HG02571 (cell line): Measurements from ENCODE around the gene CNPY3.

Experiments
- ATAC-seq: cut with Tn5 transposase; IDR thresholded peaks from one replicate; pipeline ENCODE4 v1.9.1; 2021; ENCODE audit warnings: mild to moderate bottlenecking, moderate library complexity; ENCODE audit not compliant: unreplicated experiment

The CNPY3 gene

DNA sequence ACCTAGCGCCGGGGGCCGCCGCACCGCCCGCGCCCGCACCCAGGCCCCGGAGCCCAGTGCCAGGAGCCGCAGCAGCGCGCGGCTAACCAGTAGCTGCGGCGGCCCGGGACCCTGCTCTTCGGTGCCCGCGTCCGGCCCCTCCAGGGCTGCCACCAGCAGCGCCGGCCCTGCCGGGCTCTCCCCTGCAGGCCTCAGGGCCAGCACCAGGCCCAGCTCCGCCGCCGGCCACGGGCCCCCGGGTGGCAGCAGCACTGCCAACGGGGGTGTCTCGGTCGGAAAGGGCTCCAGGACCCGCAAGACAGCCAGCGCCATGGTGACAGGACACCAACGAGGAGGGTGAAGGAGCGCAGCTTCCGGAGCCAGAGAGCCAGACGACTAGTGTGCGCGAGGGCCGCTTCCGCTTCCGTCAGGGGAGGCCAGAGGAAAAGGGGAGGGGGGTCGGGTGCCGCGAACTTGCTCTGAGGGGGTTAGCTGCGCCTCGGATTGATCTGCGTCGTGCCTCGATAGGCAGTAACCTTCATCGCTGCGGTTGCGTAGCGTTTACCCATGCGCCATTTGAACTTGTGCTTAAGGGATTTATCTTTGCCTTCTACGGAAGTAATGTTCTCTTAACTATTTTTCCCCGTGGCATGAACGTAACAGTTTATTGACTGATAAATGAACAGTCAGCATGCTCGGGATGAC is 49.7 kb downstream of the CNPY3 start, which contains the start of gene PEX6:
Gene PEX6, minus strand, starts transcription at position 343 of the 684 bp plus-strand sequence. Its CDS starts 31 bp downstream, at position 312.
- peak; percentile 75 for ATAC-seq

DNA sequence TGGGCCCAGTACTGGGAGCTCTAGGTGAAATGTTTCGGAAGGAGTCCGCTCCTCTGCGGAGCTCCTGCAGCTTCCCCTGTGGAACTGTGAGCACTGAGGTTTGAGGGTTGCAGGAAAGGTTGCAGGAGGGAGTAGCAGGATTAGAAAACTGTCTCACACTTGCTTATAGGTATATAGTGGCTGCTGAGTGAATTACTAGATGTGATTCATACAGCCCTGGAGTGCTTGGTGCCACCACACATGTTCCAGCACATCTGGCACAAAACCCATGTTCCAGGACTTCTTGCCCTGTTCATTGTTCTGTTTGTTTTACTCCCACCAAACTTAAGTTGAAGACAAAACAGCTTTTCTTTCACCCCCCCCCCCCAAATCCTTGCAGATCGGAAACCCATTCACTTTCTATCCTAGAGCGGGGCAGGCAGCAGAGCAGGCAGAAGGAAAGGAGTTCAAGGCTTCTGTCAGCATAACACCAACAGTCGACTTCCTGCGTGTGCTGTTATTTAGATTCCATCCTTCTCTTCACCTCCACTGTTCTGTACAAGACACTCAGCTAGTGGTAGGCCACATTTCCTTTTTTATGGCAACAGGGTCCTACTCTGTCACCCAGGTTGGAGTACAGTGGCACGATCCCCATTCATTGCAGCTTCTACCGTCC is 50.4 kb downstream of the CNPY3 start:
- ATAC-seq = no peak

DNA sequence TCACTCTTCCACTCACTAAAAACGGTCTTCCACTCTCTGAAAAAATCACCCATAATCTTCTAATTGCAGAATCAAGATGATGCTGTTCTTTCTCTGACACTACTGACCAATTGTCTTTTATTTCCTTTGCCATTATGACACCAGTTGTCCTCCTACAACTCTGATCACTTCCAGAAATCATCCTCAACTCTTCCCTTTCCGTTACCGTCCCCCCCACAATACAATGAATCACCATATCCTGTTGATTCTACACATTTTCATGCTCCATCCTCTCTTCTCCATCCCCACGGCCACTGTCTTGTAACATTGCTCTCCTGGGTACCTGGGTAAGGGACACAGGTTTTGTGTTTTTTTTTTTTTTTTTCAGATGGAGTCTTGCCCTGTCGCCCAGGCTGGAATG is 52.6 kb downstream of the CNPY3 start:
- no peak for ATAC-seq

DNA sequence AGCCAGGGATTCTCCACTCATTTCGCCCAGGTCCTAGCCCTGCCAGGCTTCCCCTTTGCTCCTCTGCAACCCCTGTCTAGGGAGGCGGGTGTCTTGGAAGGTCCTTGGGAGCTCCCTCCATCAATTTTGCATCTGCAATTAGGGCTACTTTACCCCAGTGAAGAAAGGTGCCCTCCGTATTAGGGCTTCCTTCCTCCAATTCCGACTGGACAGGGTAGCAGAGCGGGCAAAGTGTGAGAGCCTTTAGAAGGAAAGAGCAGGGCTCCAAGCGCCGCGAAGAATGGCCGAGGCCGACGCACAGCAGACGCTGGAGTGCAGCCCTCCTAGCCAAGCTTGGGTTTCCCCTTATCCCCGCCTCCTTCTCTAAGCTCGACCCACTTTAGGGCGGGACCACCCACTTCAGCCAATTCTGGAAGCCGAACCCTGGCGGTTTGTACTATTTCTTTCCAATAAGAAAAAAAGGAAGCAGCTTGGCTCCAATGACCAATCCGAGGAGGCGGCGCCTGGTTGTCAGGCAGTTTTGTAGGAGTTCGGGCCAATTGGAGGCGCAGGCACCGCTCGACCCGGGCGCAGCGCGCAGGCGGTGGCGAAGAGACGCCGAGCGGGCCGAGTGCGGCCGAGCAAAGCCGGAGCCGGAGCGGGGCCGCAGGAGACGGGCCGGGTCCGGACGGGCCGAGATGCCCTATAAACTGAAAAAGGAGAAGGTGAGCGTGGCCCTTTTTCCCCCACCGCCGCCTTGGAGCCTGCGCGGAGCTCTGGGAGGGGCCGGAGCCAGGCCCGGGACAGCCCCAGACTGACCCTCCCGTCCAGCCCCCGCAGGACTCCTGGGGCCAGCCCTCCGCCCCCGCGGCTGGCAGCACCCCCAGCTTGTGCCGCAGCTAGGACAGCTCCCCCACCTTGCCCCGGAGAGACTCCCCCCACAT is 55.0 kb downstream of the CNPY3 start, which contains the start of gene PPP2R5D:
Gene PPP2R5D, plus strand, starts transcription at position 570 of the 923 bp plus-strand sequence. Its CDS starts 108 bp downstream, at position 678.
- ATAC-seq = peak; percentile 88

DNA sequence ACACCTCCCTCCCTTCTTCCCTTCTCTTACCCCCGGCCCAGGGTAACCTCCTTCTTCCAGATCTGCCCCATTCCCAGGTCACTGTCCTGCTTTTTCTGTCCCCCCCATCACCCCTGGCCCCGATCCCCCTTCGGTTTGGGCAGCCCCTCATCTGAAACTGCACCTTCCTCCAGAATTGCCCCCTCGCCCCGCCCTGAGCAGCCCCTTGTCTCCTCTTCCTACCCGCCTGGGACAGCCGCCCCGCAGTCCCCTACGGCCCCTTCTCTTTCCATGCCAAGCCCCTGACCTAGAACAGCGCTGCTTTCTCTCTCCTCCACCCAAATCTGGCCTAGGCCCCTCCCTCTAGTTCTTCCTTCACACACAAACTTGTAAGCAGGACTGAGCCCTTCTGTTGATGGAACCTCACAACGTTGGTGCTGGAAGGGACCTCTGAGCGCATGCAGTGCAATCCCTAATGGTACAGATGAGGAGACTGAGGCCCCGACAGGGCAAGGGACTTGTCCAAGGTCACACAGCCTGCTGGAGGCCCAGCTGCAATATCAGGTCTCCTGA is 55.7 kb downstream of the CNPY3 start:
- ATAC-seq = no peak

DNA sequence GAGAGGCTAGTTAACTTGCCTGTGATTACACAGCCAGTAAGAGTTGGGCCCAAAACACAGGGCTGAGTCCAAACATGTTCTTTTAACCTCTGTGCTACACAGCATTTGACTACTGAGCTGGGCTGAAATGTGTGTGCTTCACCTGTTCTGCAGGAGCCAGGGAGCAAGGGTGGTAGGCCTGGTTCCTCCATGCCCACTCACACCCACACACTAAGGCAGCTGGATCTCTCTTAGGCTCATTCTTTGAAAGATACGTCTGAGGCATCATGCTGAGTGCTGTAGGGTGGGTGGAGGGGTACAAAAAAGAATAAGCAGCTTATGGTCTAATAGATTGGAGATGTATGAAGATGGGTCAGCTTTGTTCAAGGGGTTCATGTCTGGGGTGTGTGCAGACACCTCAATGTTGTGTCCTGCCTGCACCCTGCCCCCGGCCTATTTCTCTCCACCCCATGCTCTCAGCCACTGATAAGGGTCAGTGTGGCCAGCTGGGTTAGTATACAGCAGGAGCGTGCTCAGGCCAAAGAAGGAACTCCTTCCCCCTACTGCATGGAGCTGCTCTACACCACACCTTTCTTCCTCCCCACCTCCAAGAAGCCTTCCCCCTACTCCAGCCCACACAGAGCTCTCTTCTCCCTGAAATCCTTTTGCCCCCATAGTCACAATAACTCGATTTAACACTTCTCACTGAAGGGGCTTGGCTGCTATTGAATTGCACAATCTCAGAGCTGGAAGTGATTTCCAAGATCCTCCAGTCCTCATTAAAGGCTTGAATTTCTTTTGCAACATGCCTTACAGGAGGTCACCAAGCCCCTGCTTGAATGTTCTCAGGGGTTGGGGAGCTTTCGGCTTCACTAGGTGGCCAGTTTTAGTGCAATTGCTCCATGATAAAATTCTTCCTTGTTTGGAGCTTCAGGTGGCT is 58.5 kb downstream of the CNPY3 start:
- no peak for ATAC-seq

DNA sequence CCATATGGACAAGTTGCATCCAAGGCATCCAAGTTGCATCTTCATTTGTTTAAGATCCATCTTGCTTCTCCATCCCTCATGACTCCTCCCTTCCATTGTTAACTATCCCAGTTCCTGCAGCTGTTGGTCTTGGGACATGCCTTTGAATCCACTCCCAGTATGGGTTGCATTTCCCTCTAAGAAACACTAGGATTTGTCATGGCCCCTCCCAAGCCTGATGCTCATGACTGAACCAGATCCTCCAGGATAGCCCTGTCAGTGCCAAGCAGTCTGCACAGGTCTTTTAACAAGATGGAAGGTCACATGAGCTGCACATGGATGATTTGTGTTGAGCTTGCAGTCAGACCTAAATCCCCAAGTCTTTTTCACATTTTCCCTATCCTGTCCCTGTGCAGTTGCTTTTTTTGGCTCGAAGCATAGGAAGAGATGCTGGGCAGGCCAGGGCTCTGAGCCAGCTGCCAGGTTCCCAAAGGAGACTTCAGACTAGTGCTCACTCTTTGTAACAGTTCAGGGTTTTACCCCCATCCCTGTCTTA is 59.3 kb downstream of the CNPY3 start:
- no peak for ATAC-seq
